SK-N-SH treated with all-trans-retinoic acid at 6 μM for 48 hours (cell line): Measurements from ENCODE around the gene TNIK.

ENCODE experiments used
- GLIS3 ChIP-seq: fragments of 250-450 bp; sonication (Bioruptor Pico); IDR thresholded peaks from 2 replicates; pipeline ENCODE4 v1.5.0; 2020; ENCODE audit warnings: mild to moderate bottlenecking, moderate library complexity
- PATZ1 ChIP-seq: fragments of 250-450 bp; sonication (Bioruptor Pico); IDR thresholded peaks from 2 replicates; pipeline ENCODE4 v1.8.0; 2020; ENCODE audit warnings: mild to moderate bottlenecking, moderate library complexity, borderline replicate concordance
- RARB ChIP-seq: fragments of 250-450 bp; sonication (Bioruptor Pico); IDR thresholded peaks from 2 replicates; pipeline ENCODE4 v1.8.0; 2021; ENCODE audit warnings: mild to moderate bottlenecking, moderate library complexity
- TCF4 ChIP-seq: fragments of 250-450 bp; sonication (Bioruptor Pico); IDR thresholded peaks from 2 replicates; pipeline ENCODE4 v1.8.0; 2021; ENCODE audit warnings: mild to moderate bottlenecking, moderate library complexity, borderline replicate concordance
- ZFP3 ChIP-seq: fragments of 250-450 bp; sonication (Bioruptor Pico); IDR thresholded peaks from 2 replicates; pipeline ENCODE4 v1.5.0; 2020; ENCODE audit warnings: mild to moderate bottlenecking, moderate library complexity
- ZNF565 ChIP-seq: fragments of 450-650 bp; formaldehyde crosslinking; conservative IDR thresholded peaks from 2 replicates; pipeline ENCODE4 v1.5.0; 2020; ENCODE audit warnings: low read depth, mild to moderate bottlenecking, moderate library complexity
- ZNF8 ChIP-seq: fragments of 450-650 bp; formaldehyde crosslinking; IDR thresholded peaks from 2 replicates; pipeline ENCODE4 v1.5.0; 2020; ENCODE audit warnings: mild to moderate bottlenecking, moderate library complexity

DNA sequence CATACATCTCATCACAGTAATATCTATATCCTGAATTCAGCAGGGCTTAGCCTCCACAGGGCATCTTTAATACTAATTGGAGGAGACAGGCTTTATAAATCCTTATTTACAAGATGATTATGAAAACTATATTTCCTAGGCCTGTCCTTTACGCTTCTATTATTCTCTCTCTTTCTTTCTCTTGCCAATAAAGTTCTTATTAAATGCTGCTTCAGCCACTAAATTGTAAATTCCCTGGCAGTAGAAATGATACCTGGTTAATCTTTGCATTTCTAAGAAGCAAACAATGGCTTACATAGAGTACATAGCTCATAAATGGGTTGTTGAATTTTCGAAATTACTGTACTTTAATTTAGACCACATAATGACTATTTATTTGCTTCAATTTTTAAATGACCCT lies 43.5 kb downstream of the TNIK start:
- TF ChIP-seq RARB (CRISPR knock-in tag), result no peak
- TF ChIP-seq ZNF8 (CRISPR knock-in tag), result no peak
- no peak for TF ChIP-seq ZFP3
- TF ChIP-seq GLIS3 (CRISPR knock-in tag), result no peak
- TF ChIP-seq TCF4, result no peak
- no peak for TF ChIP-seq PATZ1 (CRISPR knock-in tag)
- TF ChIP-seq ZNF565 (CRISPR knock-in tag), result no peak
